K562 (cell line): ENCODE data around the gene GNAI3. TPM values are rescaled to one million over a fixed set of nuclear protein-coding genes. Genes with fewer than 3 reads are reported as not detected.

ENCODE experiments used
- ATAC-seq: fragments of 200-7000 bp; cut with Tn5 transposase; 3 replicates; pipeline ENCODE4 v1.9.1; 2020; ENCODE audit warnings: moderate library complexity
- BruUV-seq: library from RNA; stranded (reverse); fragments of 400-500 nt; replicated peaks from 2 replicates; lab custom pipeline; 2021; lab: Mats Ljungman, UMichigan
- CTCF ChIA-PET: fragments of 300-600 bp; formaldehyde crosslinking; extraction: SDS; loops from one replicate; lab custom pipeline; 2021; ENCODE audit warnings: low intra/inter-chr PET ratio; lab: Yijun Ruan, JAX
- POLR2A ChIA-PET: fragments of 300-600, 350-650 bp; sonication (Branson Sonifier 250); formaldehyde crosslinking; extraction: SDS; loops from one replicate; lab custom pipeline; 2021; ENCODE audit warnings: antibody characterized with exemption, inconsistent platforms; lab: Yijun Ruan, JAX
- DNase-seq, 4 experiments: peaks; one replicate each; pipeline versions ENCODE4 v3.0.0 to v3.0.0-alpha.2; 2011 to 2018; ENCODE audit warnings: low spot score in 3 of 4, mixed read lengths in 3 of 4; ENCODE audit errors: extremely low read depth in 1 of 4
- FAIRE-seq: peaks from 2 replicates; lab custom pipeline; 2011; peaks lifted over from hg19 to GRCh38; lab: Jason Lieb, UNC
- H2AFZ ChIP-seq: 2 replicates; pipeline ENCODE4 v1.6.0; 2011; ENCODE audit warnings: low read depth, low read length, control low read depth, inconsistent platforms
- H3K27ac ChIP-seq: fragments of 200-600 bp; 3 replicates; pipeline ENCODE4 v1.8.0; 2011; ENCODE audit warnings: low read depth, mild to moderate bottlenecking, control low read depth, inconsistent platforms, low read length, moderate library complexity, mixed read lengths; ENCODE audit errors: extremely low read depth
- H3K27me3 ChIP-seq, 2 experiments: fragments of 300-600 bp in 1 of 2; 2 replicates in 1 of 2; 3 replicates in 1 of 2; pipeline versions ENCODE4 v1.6.0 to v1.8.0; 2011; ENCODE audit warnings: inconsistent platforms in 2 of 2, low read length in 2 of 2, mild to moderate bottlenecking in 1 of 2, mixed read lengths in 1 of 2, moderate library complexity in 1 of 2; ENCODE audit not compliant: control insufficient read depth in 2 of 2, insufficient read depth in 2 of 2
- H3K36me3 ChIP-seq: fragments of 300-600 bp; 3 replicates; pipeline ENCODE4 v1.8.0; 2011; ENCODE audit warnings: mild to moderate bottlenecking, low read length, inconsistent platforms; ENCODE audit not compliant: control insufficient read depth, insufficient read depth
- H3K4me1 ChIP-seq, 2 experiments: fragments of 200-600 bp in 1 of 2; replicated peaks in 1 of 2; 2 replicates in 1 of 2; 3 replicates in 1 of 2; pipeline versions ENCODE4 v1.5.1 to v1.8.0; 2011; ENCODE audit warnings: inconsistent platforms in 2 of 2, low read length in 2 of 2, mild to moderate bottlenecking in 1 of 2, mixed read lengths in 1 of 2, moderate library complexity in 1 of 2; ENCODE audit not compliant: control insufficient read depth in 2 of 2, insufficient read depth in 2 of 2
- H3K4me2 ChIP-seq: 2 replicates; pipeline ENCODE4 v1.6.1; 2011; ENCODE audit warnings: low read length, control low read depth, inconsistent platforms, mixed read lengths; ENCODE audit not compliant: insufficient read depth
- H3K4me3 ChIP-seq: fragments of 200-600 bp; sonication (generic), shearing (Covaris generic); 2 replicates; pipeline ENCODE4 v1.5.1; 2016; ENCODE audit warnings: control low read depth, inconsistent platforms
- H3K79me2 ChIP-seq: fragments of 200-600 bp; 3 replicates; pipeline ENCODE4 v1.8.0; 2011; ENCODE audit warnings: low read length, inconsistent platforms; ENCODE audit not compliant: control insufficient read depth, insufficient read depth
- H3K9ac ChIP-seq, 2 experiments: 2 replicates each; pipeline versions ENCODE4 v1.6.0 to v1.6.1; 2011; ENCODE audit warnings: low read depth in 2 of 2, low read length in 2 of 2, control low read depth in 1 of 2, inconsistent platforms in 1 of 2, mild to moderate bottlenecking in 1 of 2, mixed read lengths in 1 of 2; ENCODE audit not compliant: insufficient read depth in 1 of 2
- H3K9me1 ChIP-seq: one replicate; pipeline ENCODE4 v1.6.0; 2011; ENCODE audit warnings: inconsistent platforms, mild to moderate bottlenecking, low read length, moderate library complexity; ENCODE audit not compliant: control insufficient read depth, insufficient read depth
- H3K9me3 ChIP-seq: replicated peaks from 2 replicates; pipeline ENCODE4 v1.5.1; 2011; ENCODE audit warnings: low read depth, low read length, inconsistent platforms; ENCODE audit not compliant: control insufficient read depth, insufficient read depth
- H4K20me1 ChIP-seq: replicated peaks from 2 replicates; pipeline ENCODE4 v1.6.1; 2011; ENCODE audit warnings: low read length, inconsistent platforms, mixed read lengths; ENCODE audit not compliant: control insufficient read depth, insufficient read depth
- BMI1 ChIP-seq: fragments of 150-350 bp; IDR thresholded peaks from 2 replicates; pipeline ENCODE4 v1.6.1; 2014; ENCODE audit warnings: low read length
- CHD1 ChIP-seq: fragments of 200-600 bp; sonication (generic); IDR thresholded peaks from one replicate; pipeline ENCODE4 v1.6.1; 2012; ENCODE audit warnings: mild to moderate bottlenecking, moderate library complexity, low read length, inconsistent platforms
- CHD4 ChIP-seq: fragments of 200-600 bp; sonication (generic); IDR thresholded peaks from 3 replicates; pipeline ENCODE4 v1.6.1; 2012; ENCODE audit warnings: low read depth, mild to moderate bottlenecking, mixed read lengths, low read length, inconsistent platforms; ENCODE audit not compliant: insufficient read depth, insufficient replicate concordance, poor library complexity, severe bottlenecking
- E4F1 ChIP-seq: fragments of 250-450 bp; sonication (Bioruptor Pico); IDR thresholded peaks from 2 replicates; pipeline ENCODE4 v1.5.0; 2021; ENCODE audit warnings: mild to moderate bottlenecking, borderline replicate concordance
- FOSL1 ChIP-seq: fragments of 200-800 bp; sonication (Bioruptor generic); conservative IDR thresholded peaks from 2 replicates; pipeline ENCODE4 v1.6.1; 2016; ENCODE audit warnings: missing genetic modification characterization, missing compliant biosample characterization
- HLTF ChIP-seq: fragments of 450-650 bp; IDR thresholded peaks from 2 replicates; pipeline ENCODE4 v1.6.1; 2016
- HMG20A ChIP-seq: fragments of 450-650 bp; formaldehyde crosslinking; conservative IDR thresholded peaks from 2 replicates; pipeline ENCODE4 v1.4.0; 2020; ENCODE audit warnings: mild to moderate bottlenecking, mixed read lengths
- HNRNPUL1 ChIP-seq: fragments of 200-400 bp; formaldehyde crosslinking; IDR thresholded peaks from 2 replicates; pipeline ENCODE4 v1.6.1; 2017; ENCODE audit warnings: low read length
- KLF1 ChIP-seq: fragments of 450-650 bp; IDR thresholded peaks from 2 replicates; pipeline ENCODE4 v1.6.1; 2016; ENCODE audit warnings: missing genetic modification characterization, missing compliant biosample characterization
- MAX ChIP-seq: sonication (generic); formaldehyde crosslinking; IDR thresholded peaks from 2 replicates; pipeline ENCODE4 v1.9.0; 2022; ENCODE audit warnings: mild to moderate bottlenecking, missing genetic modification reagents
- PHF21A ChIP-seq: fragments of 450-650 bp; IDR thresholded peaks from 2 replicates; pipeline ENCODE4 v1.6.1; 2017; ENCODE audit warnings: low read depth, borderline replicate concordance
- RBM25 ChIP-seq: fragments of 200-400 bp; formaldehyde crosslinking; IDR thresholded peaks from 2 replicates; pipeline ENCODE4 v1.6.1; 2018; ENCODE audit warnings: low read length, low read depth, moderate library complexity; ENCODE audit not compliant: severe bottlenecking
- SAP30 ChIP-seq: fragments of 200-600 bp; sonication (generic); IDR thresholded peaks from 2 replicates; pipeline ENCODE4 v1.6.1; 2012; ENCODE audit warnings: borderline replicate concordance, low read depth, mild to moderate bottlenecking, moderate library complexity, low read length, control low read depth, inconsistent platforms; ENCODE audit not compliant: insufficient read depth, poor library complexity, severe bottlenecking
- SRSF3 ChIP-seq: fragments of 200-400 bp; formaldehyde crosslinking; IDR thresholded peaks from 2 replicates; pipeline ENCODE4 v1.6.1; 2016; ENCODE audit warnings: mild to moderate bottlenecking, low read length, moderate library complexity; ENCODE audit not compliant: insufficient read depth
- TEAD4 ChIP-seq, 2 experiments: sonication (generic) in 1 of 2; formaldehyde crosslinking in 1 of 2; IDR thresholded peaks; 2 replicates each; pipeline versions ENCODE4 v1.6.1 to v1.8.0; 2012 to 2022; ENCODE audit warnings: borderline replicate concordance in 1 of 2, inconsistent platforms in 1 of 2, low read length in 1 of 2, mild to moderate bottlenecking in 1 of 2, missing genetic modification reagents in 1 of 2
- ZBTB34 ChIP-seq: fragments of 250-450 bp; sonication (Bioruptor Pico); IDR thresholded peaks from 2 replicates; pipeline ENCODE4 v1.8.0; 2021; ENCODE audit warnings: mild to moderate bottlenecking, moderate library complexity
- ZNF263 ChIP-seq: sonication (generic); formaldehyde crosslinking; IDR thresholded peaks from 2 replicates; pipeline ENCODE4 v1.8.0; 2022; ENCODE audit warnings: mild to moderate bottlenecking, missing genetic modification reagents, borderline replicate concordance
- ZNF699 ChIP-seq: fragments of 250-450 bp; sonication (Bioruptor Pico); IDR thresholded peaks from 2 replicates; pipeline ENCODE4 v1.8.0; 2021; ENCODE audit warnings: mild to moderate bottlenecking, moderate library complexity; ENCODE audit not compliant: insufficient replicate concordance
- WGBS: fragments of 100-300 bp; shearing (Covaris generic); methylation state at CpG from one replicate; pipeline ENCODE4 v1.1.6; 2016; ENCODE audit warnings: low coverage, mixed read lengths; ENCODE audit not compliant: insufficient coverage; ENCODE audit errors: missing lambda C conversion rate; 5-methylcytosine and 5-hydroxymethylcytosine counted together
- in situ Hi-C: fragments of 300-500 bp; cut with MboI; formaldehyde crosslinking; loops from 4 replicates; pipeline ENCODE4 v1.15.0; 2018; ENCODE audit warnings: inconsistent platforms, mixed read lengths
- intact Hi-C: fragments of 100-400 bp; cut with micrococcal nuclease; formaldehyde crosslinking; loops from 2 replicates; pipeline ENCODE4 v1.14.2; 2022
- polyA plus RNA-seq, 8 experiments: library from polyadenylated mRNA; depleted of rRNA in 4 of 8; stranded (reverse) in 5 of 8; unstranded in 3 of 8; fragments of >200 nt; fragmentation: Nextera tagmentation in 2 of 8; fragmentation: Illumina TruSeq in 1 of 8; extraction: Ambion mirVana in 2 of 8; extraction: Trizol in 1 of 8; gene quantifications; 2 replicates each; pipeline versions ENCODE4 v1.2.1 to v1.2.3, GENCODE V29; 2011 to 2014; ENCODE audit warnings: inconsistent platforms in 1 of 8, missing spikeins in 1 of 8
- total RNA-seq, 7 experiments: library from RNA; depleted of rRNA in 6 of 7; stranded (reverse); fragments of >200 nt in 6 of 7; fragmentation: Illumina TruSeq in 2 of 7; extraction: Trizol in 2 of 7; gene quantifications; 2 replicates each; pipeline versions ENCODE4 v1.2.1 to v1.2.3, GENCODE V29; 2011 to 2021; ENCODE audit warnings: low replicate concordance in 1 of 7

The GNAI3 gene
- total and polyA plus RNA-seq, 9 of the 15 experiments (the other 6 are each of a cell fraction or from before 2014, with no cell fraction given), result 6.3 to 13.2 (median 8.9) TPM

GRCh38 chr1:109620401-109620791 lies 72.0 kb downstream of the GNAI3 start:
- H3K4me1 ChIP-seq, result peaks cover 32 to 58% of the 10 kb centered on the region in 2 experiments
- no TSS peak for BruUV-seq
- FAIRE-seq, result no peak
- TF ChIP-seq SRSF3 (0 out of 2 replicates have a peak, but pooled peaks have one; percentile 17), KLF1 (0 out of 2 replicates have a peak, but pooled peaks have one; percentile 2), HNRNPUL1 (no peak), ZNF699 (CRISPR knock-in tag) (no peak), SAP30 (peak; percentile 33), CHD1 (peak; percentile 64), BMI1 (no peak), FOSL1 (tag) (no peak), HMG20A (no peak), RBM25 (no peak), HLTF (no peak), PHF21A (no peak), ZBTB34 (CRISPR knock-in tag) (no peak), TEAD4 (IDR thresholded peaks at IDR 0.05; ENCODE audit: low read length) (no peak), TEAD4 (CRISPR knock-in tag; IDR thresholded peaks at IDR 0.05; ENCODE audit: borderline replicate concordance) (no peak), E4F1 (CRISPR knock-in tag) (no peak), MAX (CRISPR knock-in tag) (no peak), ZNF263 (CRISPR knock-in tag) (peak; percentile 65; the same call in 1 of the 2 replicates), CHD4 (no peak)

More at GRCh38 chr1:109620401-109620791, 72.0 kb downstream of the GNAI3 start:
- no peaks in the 10 kb centered on the region for H3K9me3 ChIP-seq
- peaks cover 55% of the 10 kb centered on the region for H3K79me2 ChIP-seq
- DNase-seq, result peak in 3 of 4 experiments; percentile 57 to 63 (median 61)
- 0% methylated on average over 9 of the region's 9 CpGs for WGBS
- in situ Hi-C loops (loop anchor here (5.0 kb wide), 1 partner anchor 73 kb away; the partner anchor contains the start of gene GNAI3), intact Hi-C loops (no loop called here)
- peak overlapping the region; percentile 61 for H3K4me3 ChIP-seq
- peak overlapping the region; percentile 86 to 98 for H3K9ac ChIP-seq
- no peaks in the 10 kb centered on the region for H3K36me3 ChIP-seq
- H3K27ac ChIP-seq, result peak overlapping the region; percentile 90
- ChIA-PET CTCF (interaction anchor here (0.6 kb wide), 1 partner anchor 22 kb away, joined by 3 read pairs; no protein-coding TSS in a partner anchor), POLR2A (interaction anchor here (0.6 to 3.3 kb wide), 16 partner anchors 9 to 742 kb away, joined by 3 to 16 read pairs (median 3); partner anchors contain the start of gene GNAI3)
- H3K27me3 ChIP-seq, result no peaks in the 10 kb centered on the region
- peak overlapping the region; percentile 96 for H2AFZ ChIP-seq
- H3K4me2 ChIP-seq, result peak overlapping the region; percentile 96
- H3K9me1 ChIP-seq, result no peaks in the 10 kb centered on the region
- peak; percentile 16 for ATAC-seq
- H4K20me1 ChIP-seq, result peaks cover 5% of the 10 kb centered on the region; the same call in 1 of the 2 replicates
